ENCODE measurements around the gene BBS1. TPM values are rescaled to one million over a fixed set of nuclear protein-coding genes. Genes with fewer than 3 reads are reported as not detected.
A peak's percentile ranks its signal among the peaks of the same experiment; 100 is the strongest.

Gene BBS1
- total RNA-seq, 1 donor from 2014 or later, result 25.0 TPM

DNA sequence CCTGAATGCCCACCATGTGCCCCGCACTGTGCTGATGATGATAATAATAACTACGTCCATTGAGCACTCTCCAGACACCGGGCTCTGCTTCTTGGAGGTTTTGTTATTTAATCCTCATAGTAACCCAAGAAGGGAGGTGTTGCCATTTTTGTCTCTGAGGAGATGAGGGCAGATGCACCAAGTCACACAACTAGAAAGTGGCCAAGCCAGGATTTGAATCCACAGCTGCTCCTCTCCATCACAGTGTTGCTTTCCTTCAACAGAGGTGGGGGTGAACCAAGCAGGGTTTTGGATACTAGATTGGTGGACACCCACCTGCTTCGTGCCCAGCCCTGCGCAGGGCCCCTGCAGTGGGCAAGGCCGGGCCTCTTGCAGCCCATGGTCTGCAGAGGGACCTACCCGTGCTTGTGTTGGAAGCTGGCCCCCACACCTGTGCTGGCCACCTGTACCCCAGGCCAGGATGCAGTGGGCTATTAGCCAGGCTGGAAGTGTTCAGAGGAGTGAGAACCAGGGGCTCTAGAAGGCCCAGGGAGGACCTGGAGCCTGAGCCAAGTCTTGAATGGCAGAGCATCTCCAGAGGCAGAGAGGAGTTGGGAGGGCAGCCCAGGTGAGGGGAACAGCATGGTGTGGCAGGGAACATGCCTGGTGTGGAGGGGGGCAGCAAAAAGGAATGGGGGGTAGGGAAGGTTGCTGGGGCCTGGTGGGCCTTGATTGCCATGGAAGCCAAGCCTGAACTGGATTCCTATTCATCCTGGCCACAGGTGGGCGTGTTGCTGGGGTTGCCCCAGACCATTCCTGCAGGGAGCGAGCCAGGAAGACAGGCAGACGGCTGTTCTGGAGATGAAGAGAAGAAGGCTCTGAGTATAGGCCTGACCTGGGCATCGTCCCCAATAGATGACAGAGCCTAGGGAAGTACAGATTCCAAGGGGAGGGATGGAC is 32.9 kb upstream of the BBS1 start:
- DNase-seq, result no peak

DNA sequence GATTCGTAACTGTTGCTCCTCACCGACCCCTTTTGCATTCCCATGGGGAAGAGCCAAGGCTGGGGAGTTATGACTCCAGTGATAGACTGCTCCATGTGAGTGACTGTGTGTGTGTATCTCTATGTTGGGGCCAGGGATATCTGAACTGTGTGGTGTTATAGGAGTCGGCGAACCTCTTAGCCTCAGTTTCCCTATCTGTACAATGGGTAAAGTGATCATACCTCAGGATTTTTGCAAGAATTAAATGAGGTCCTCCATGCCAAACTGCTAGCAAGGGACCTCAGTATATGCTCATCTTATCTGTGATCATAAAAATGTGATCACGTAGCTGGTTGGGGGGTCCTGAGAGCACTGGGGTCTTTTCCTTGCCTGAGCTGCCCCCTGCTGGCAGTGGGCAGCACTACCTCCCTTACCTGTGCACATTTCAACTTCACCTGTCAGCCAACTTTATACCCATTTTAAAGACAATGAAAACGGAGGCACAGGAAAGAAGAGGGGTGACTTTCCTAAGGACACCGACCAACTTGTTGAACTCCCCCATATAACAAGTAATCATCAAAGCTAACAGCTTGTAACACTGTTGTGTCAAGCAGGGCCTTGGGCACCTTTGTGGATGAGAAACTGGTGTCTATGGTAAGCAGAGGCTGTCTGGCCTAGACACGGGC is 31.6 kb upstream of the BBS1 start:
- no peak for DNase-seq

DNA sequence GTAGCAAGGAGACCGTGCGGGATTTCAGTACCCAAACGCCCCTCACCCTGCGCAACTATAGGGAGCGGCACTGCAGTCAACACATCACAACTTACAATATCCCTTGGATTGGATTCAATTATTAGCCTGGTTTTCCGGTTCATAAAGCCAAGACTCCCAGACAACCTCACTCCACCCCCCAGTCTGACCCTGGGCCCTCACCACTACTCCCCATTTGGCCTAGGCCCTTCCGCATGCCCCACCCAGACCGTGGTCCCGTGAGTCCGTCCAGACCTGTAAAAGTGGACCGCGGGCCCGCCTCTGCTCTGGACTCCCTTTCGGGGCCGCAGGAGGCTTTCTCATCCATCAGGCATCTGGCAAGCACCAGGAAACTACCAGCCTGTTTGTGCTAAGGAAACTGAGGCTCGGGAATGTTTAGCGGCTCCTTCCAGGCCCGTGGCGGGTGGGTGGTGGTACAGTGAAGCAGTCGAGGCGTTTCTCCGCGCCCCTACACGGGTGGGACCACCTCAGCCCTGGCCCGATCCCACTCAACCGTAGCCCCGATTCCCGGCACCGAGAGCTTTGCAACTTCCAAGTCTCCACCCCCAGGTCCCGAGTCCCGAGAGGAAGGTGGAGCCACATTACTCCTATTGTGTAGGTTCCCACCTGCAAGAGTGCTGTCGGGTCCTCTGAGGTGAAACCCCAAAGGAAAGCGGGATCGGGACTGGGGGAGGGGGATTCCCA is 30.9 kb upstream of the BBS1 start:
- DNase-seq, result peak; percentile 76

DNA sequence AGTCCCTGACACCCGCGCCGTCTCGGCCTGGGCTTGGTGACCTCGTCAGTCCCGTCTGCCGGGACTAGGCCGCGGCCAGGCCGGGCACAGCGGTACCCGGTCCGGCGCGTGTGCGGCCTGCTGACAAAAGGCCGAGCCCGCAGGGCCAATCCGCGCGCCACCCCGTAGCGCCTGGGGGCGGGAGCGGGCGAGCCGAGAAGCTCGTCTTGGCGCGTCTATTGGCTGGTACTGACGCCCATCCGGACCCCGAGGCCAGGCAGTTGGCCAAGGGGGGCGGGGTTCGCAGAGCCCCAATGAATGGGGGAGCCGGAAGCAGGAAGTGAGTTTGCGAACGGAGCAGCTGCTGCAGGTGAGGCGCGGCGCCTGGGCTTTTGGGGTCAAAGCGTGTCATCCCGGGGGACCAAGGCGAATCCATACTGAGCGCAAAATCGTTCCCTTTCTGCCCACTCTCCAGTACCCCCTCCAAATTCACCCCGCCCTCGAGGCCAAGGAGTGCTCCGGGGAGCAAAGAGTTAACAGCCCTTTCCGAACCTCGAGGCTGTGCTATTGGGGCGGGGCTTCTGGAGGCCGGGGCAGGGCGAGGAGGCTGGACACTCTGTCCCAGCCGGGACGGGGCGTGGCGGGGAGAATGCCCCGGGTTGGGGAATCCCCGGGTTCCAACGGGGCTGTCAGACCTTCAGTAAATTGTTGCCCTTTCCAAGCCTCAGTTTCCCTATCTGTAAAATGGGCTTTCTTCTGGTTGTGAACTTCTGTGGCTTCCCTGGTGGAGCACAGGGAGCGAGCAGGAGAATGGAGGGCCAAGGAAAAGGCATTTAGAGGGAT is 30.1 kb upstream of the BBS1 start, which contains the start of gene DPP3:
Gene DPP3 (plus strand): TSS at position 318 of the 822 bp plus-strand sequence. CDS start 1,767 bp downstream, outside the sequence.
- DNase-seq, result peak; percentile 93

DNA sequence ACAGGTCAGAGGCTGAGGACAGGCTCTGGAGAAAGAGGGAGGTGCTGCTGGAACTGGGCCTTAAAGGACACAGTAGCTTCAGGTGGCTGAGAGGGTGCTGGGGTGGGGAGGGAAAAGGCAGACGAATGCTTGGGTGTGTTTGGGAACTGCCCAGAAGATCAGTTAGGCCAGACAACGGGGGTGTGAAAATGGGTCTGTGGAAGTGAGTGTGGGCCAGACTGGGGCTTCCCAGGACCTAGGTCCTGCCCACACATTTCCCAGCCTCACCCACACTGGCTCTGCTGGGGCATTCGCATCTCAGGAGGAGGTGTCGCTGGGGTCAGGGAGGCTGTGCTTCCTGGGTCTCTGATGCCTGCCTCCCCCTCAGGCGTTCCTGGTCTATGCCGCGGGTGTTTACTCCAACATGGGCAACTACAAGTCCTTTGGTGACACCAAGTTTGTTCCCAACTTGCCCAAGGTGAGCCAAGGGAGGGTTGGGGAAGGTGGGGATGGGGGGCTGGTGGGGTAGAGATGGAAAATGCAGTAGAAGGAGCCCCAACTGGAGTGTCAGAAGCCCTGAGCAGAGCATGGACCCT is 25.5 kb upstream of the BBS1 start:
- DNase-seq, result no peak

DNA sequence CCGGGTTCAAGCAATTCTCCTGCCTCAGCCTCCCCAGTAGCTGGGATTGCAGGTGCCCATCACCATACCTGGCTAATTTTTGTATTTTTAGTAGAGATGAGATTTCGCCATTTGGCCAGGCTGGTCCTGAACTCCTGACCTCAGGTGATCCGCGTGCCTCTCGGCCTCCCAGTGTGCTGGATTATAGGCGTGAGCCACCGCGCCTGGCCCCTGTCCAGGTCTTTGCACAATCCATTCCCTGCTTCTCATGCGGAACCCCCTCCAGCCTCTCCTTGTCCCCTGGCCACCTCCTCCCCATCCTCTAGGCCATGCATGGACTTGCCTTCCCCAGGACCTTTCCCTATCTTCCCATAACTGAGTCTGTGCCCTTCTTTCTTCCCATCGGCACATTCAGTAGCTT is 21.5 kb upstream of the BBS1 start:
- DNase-seq, result no peak

DNA sequence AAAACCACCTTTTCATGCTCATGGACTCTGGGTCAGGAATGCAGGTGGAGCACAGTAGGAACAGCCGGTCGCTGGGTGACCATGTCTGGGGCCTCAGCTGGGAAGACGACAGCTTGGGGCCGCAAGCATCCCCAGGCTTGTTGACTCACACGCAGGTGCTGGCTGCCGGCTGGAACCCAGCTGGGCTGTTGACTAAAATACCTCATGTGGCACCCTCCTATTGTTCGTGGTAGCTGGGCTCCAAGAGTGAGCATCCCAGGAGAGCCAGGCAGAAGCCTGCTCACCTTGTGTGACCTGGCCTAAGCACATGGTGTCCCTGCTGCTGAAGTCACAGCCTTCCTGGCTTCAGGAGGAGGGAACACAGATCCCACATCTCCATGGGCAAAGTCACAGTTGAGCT is 20.8 kb upstream of the BBS1 start:
- no peak for DNase-seq

DNA sequence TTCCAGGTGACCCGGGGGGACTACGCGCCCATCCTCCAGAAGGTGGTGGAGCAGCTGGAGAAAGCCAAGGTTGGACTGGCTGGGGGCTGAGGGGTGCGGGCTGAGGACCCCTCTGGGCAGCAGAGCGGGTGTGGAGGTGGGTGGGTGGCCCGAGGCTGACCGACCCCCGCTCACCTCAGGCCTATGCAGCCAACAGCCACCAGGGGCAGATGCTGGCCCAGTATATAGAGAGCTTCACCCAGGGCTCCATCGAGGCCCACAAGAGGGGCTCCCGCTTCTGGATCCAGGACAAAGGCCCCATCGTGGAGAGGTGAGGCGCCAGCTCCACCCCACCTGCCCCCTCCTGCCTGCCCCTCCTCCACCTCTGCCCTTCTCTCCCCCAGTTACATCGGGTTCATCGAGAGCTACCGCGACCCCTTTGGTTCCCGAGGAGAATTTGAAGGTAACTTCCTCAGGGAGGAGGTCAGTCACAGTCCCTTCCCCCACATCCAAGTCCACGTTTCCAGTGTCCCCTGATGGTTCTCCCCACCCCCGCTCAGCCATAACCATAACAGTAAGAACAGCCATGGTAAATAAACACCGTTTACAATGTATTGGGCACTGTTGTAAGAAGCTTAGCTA is 19.0 kb upstream of the BBS1 start:
- no peak for DNase-seq

DNA sequence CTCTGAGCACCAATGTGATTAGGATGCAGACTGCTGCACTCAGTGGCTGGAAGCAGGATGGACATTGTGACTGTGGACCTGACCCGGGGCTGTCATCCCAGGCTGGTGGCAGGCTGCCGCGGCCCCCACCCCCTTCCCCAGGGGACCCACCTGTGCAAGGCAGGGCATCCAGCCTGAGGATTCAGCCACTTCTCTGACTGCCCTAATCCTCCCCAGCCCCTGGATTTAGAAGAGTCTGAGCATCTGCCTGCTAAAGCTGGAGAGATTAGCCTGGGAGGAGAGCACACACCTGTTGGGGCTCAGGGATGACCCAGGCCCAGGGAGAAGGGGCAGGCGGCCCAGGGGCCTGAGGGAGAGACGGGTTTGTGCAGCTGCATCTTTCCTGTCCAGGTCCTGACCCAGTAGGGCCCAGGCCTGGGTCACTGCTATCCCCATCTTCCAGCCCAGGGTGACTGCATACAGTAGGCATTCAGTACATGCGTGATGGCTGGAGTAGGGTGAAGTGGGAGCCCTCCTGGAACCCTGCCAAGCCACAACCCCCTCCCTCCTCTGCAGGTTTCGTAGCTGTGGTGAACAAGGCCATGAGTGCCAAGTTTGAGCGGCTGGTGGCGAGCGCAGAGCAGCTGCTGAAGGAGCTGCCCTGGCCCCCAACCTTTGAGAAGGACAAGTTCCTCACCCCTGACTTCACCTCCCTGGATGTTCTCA is 18.1 kb upstream of the BBS1 start:
- no peak for DNase-seq

DNA sequence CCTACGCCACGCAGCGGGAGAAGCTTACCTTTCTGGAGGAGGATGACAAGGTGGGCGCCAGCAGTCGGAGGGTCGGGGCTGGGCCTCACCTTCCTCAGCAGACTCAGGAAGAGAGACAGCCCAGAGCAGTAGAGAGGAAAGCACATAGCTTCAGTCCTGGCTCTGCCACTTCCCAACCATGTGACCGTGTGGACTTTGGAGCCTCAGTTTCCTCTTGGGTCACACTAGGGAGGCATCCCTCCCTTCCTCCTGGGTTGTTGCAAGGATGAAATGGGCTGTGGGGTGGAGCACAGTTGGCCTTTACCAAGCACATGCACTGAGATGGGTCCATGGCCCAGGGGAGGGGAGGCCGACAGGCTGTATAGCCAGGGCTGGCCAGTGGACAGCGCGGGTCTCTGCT is 17.3 kb upstream of the BBS1 start:
- no peak for DNase-seq

DNA sequence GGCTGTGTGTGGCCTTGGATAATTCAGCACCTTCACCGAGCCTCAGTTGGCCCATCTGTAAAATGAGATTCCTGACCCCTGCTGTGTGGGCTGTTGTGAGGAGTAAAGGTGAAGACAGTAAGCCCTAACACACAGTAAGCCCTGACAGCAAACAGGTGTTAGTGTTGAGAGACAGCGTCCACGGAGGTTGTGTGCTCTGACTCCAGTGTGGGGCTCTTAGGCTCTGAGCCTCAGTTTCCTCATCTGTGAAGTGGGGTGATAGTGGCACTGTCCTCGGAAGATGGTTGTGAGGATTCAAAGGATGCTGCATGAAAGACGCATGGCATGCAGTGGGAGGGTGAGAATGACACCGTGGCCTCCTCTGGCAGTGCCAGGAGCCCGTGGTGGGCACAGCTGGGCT is 16.0 kb upstream of the BBS1 start:
- no peak for DNase-seq

DNA sequence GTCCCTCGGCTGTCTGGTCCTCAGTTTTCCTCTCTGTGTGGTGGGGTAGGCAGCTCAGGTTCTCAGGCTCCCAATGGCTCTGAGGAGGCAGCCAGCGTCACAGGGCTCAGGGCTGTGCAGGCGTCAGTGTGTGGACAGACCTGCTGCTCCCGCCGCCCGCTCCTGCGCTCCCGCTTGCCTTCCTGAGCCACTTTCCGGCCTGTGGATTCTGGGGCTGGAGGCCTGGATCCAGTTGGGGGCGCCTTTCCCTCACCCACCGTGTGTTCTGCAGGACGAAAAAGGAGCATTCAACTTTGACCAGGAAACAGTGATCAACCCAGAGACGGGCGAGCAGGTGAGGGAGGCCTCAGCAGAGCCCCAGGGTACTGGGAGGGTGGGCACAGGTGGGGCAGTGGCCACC is 15.5 kb upstream of the BBS1 start:
- no peak for DNase-seq

DNA sequence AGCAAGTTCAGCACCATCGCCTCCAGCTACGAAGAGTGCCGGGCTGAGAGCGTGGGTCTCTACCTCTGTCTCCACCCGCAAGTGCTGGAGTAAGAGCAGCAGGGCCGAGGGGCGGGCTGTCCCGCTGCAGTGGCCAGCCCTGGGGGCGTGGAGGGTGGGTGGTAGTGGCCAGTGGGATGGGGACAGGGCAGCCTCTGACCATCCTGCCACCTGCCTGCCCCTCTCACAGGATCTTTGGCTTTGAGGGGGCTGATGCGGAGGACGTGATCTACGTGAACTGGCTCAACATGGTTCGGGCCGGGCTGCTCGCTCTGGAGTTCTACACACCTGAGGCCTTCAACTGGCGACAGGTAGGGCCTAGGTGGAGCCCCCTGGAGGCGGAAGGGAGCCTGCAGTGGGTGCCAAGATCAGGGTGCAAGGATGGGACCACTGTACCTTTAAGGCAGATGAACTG is 15.0 kb upstream of the BBS1 start:
- no peak for DNase-seq

DNA sequence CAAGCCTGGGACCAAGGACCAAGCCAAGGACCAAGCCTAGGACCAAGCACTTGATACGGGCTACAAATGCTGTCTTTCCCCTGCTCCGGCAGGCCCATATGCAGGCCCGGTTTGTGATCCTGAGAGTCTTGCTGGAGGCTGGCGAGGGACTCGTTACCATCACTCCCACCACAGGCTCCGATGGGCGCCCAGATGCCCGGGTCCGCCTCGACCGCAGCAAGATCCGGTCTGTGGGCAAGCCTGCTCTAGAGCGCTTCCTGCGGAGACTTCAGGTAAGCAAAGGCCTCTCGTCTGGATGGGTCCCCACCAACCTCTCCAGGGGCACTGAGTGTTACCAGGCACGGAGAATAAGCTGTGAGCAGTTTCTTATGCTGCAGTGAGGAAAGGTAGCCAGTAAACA is 13.2 kb upstream of the BBS1 start:
- no peak for DNase-seq

DNA sequence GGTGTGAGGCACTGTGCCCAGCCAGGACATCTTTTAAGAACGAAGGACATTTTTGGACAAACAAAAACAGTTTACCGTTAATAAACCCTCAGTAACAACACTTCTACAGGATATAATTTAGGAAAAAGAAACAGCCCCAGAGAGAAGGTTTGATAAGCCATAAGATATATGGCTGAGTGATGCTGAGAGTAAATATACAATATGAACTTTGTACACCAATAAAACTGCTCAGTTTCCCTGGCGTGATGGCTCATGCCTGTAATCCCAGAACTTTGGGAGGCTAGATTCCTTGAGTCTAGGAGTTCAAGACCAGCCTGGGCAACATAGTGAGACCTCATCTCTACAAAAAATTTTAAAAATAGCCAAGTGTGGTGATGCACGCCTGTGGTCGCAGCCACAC is 11.9 kb upstream of the BBS1 start:
- no peak for DNase-seq

DNA sequence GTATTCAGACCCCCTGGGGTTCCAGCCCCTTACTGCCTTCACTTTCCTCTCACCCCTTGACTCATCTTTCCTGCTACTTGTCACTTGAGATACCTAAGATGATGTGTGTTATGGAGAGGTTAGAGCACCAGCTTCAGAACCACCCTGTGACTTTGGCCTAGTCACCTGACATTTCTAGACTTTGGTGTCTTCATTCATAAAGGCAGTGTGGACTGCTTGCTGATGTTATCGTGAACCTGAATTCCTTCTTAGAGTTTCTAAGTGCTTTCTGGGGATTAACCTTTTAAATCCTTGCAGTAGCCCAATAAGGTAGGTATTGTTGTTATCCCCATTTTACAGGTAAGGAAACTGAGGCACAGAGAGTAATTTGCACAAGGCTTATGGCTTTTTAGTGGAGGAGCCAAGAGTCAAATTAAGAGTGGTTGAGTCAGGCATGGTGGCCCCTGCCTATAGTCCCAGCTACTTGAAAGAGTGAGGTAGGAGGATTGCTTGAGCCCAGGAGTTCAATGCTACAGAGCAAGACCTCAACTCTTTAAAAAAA is 5.1 kb upstream of the BBS1 start:
- DNase-seq, result no peak

DNA sequence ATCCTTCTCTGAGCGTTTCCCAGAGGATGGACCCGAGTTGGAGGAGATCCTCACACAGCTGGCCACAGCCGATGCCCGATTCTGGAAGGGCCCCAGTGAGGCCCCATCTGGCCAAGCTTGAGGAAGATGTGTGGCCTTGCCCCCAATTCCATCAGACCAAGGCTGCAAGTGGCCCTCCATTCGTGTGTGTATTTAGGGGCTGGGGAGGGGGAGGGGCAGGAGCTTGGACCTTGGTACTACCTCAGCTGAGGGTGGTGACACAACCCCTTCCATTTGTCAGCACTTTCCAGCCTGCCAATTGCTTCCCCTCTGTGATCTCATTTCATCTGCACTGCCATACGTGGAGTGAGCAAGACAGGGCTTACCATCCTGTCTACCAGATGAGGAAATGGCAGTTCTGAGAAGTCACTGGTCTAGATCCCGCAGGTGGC is 1.3 kb upstream of the BBS1 start:
- DNase-seq, result no peak

DNA sequence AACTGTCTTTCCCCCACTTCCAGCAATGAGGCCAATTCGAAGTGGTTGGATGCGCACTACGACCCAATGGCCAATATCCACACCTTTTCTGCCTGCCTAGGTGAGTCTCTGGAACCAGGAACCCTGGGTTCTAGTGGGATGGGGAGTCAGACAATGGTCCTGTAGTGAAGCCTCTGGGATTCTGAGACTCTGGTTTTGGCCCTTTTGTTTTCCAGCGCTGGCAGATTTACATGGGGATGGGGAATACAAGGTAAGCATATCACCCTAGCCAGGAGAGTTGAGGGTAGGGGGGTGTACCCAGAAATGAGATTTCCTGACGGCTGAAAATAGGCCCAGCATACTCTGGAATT is 530 bp downstream of the BBS1 start:
- no peak for DNase-seq

DNA sequence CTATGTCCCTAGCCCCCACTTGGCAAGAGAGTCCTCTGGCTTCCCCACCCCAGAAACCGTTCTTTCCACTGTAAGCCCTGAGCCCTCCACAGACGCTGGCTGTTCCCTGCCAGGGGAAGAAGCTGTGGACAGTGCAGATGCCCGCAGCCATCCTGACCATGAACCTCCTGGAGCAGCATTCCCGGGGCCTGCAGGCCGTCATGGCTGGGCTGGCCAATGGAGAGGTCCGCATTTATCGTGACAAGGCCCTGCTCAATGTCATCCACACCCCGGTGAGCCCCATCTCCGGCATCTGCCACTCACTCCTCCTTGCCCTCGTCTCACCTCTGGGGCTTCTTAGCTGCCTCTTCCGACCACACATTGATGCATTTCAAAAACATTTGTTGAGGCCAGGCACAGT is 13.2 kb downstream of the BBS1 start:
- no peak for DNase-seq

Data from skin of body (tissue), 2 donors.